K562 (cell line): Measurements from ENCODE around the gene NKX2-1. TPM values are rescaled to one million over a fixed set of nuclear protein-coding genes. Genes with fewer than 3 reads are reported as not detected.

Source experiments
- ATAC-seq: fragments of 200-7000 bp; cut with Tn5 transposase; 3 replicates; pipeline ENCODE4 v1.9.1; 2020; ENCODE audit warnings: moderate library complexity
- BruUV-seq: library from RNA; stranded (reverse); fragments of 400-500 nt; replicated peaks from 2 replicates; lab custom pipeline; 2021; lab: Mats Ljungman, UMichigan
- CTCF ChIA-PET: fragments of 300-600 bp; formaldehyde crosslinking; extraction: SDS; loops from one replicate; lab custom pipeline; 2021; ENCODE audit warnings: low intra/inter-chr PET ratio; lab: Yijun Ruan, JAX
- POLR2A ChIA-PET: fragments of 300-600, 350-650 bp; sonication (Branson Sonifier 250); formaldehyde crosslinking; extraction: SDS; loops from one replicate; lab custom pipeline; 2021; ENCODE audit warnings: antibody characterized with exemption, inconsistent platforms; lab: Yijun Ruan, JAX
- DNase-seq, 4 experiments: peaks; one replicate each; pipeline versions ENCODE4 v3.0.0 to v3.0.0-alpha.2; 2011 to 2018; ENCODE audit warnings: low spot score in 3 of 4, mixed read lengths in 3 of 4; ENCODE audit errors: extremely low read depth in 1 of 4
- FAIRE-seq: peaks from 2 replicates; lab custom pipeline; 2011; peaks lifted over from hg19 to GRCh38; lab: Jason Lieb, UNC
- H2AFZ ChIP-seq: 2 replicates; pipeline ENCODE4 v1.6.0; 2011; ENCODE audit warnings: low read depth, low read length, control low read depth, inconsistent platforms
- H3K27ac ChIP-seq: fragments of 200-600 bp; 3 replicates; pipeline ENCODE4 v1.8.0; 2011; ENCODE audit warnings: low read depth, mild to moderate bottlenecking, control low read depth, inconsistent platforms, low read length, moderate library complexity, mixed read lengths; ENCODE audit errors: extremely low read depth
- H3K27me3 ChIP-seq, 2 experiments: fragments of 300-600 bp in 1 of 2; 2 replicates in 1 of 2; 3 replicates in 1 of 2; pipeline versions ENCODE4 v1.6.0 to v1.8.0; 2011; ENCODE audit warnings: inconsistent platforms in 2 of 2, low read length in 2 of 2, mild to moderate bottlenecking in 1 of 2, mixed read lengths in 1 of 2, moderate library complexity in 1 of 2; ENCODE audit not compliant: control insufficient read depth in 2 of 2, insufficient read depth in 2 of 2
- H3K36me3 ChIP-seq: fragments of 300-600 bp; 3 replicates; pipeline ENCODE4 v1.8.0; 2011; ENCODE audit warnings: mild to moderate bottlenecking, low read length, inconsistent platforms; ENCODE audit not compliant: control insufficient read depth, insufficient read depth
- H3K4me1 ChIP-seq, 2 experiments: fragments of 200-600 bp in 1 of 2; replicated peaks in 1 of 2; 2 replicates in 1 of 2; 3 replicates in 1 of 2; pipeline versions ENCODE4 v1.5.1 to v1.8.0; 2011; ENCODE audit warnings: inconsistent platforms in 2 of 2, low read length in 2 of 2, mild to moderate bottlenecking in 1 of 2, mixed read lengths in 1 of 2, moderate library complexity in 1 of 2; ENCODE audit not compliant: control insufficient read depth in 2 of 2, insufficient read depth in 2 of 2
- H3K4me2 ChIP-seq: 2 replicates; pipeline ENCODE4 v1.6.1; 2011; ENCODE audit warnings: low read length, control low read depth, inconsistent platforms, mixed read lengths; ENCODE audit not compliant: insufficient read depth
- H3K4me3 ChIP-seq: fragments of 200-600 bp; sonication (generic), shearing (Covaris generic); 2 replicates; pipeline ENCODE4 v1.5.1; 2016; ENCODE audit warnings: control low read depth, inconsistent platforms
- H3K79me2 ChIP-seq: fragments of 200-600 bp; 3 replicates; pipeline ENCODE4 v1.8.0; 2011; ENCODE audit warnings: low read length, inconsistent platforms; ENCODE audit not compliant: control insufficient read depth, insufficient read depth
- H3K9ac ChIP-seq, 2 experiments: 2 replicates each; pipeline versions ENCODE4 v1.6.0 to v1.6.1; 2011; ENCODE audit warnings: low read depth in 2 of 2, low read length in 2 of 2, control low read depth in 1 of 2, inconsistent platforms in 1 of 2, mild to moderate bottlenecking in 1 of 2, mixed read lengths in 1 of 2; ENCODE audit not compliant: insufficient read depth in 1 of 2
- H3K9me1 ChIP-seq: one replicate; pipeline ENCODE4 v1.6.0; 2011; ENCODE audit warnings: inconsistent platforms, mild to moderate bottlenecking, low read length, moderate library complexity; ENCODE audit not compliant: control insufficient read depth, insufficient read depth
- H3K9me3 ChIP-seq: replicated peaks from 2 replicates; pipeline ENCODE4 v1.5.1; 2011; ENCODE audit warnings: low read depth, low read length, inconsistent platforms; ENCODE audit not compliant: control insufficient read depth, insufficient read depth
- H4K20me1 ChIP-seq: replicated peaks from 2 replicates; pipeline ENCODE4 v1.6.1; 2011; ENCODE audit warnings: low read length, inconsistent platforms, mixed read lengths; ENCODE audit not compliant: control insufficient read depth, insufficient read depth
- E2F3 ChIP-seq: fragments of 250-450 bp; sonication (Bioruptor Pico); IDR thresholded peaks from 2 replicates; pipeline ENCODE4 v1.4.0; 2020; ENCODE audit warnings: mild to moderate bottlenecking
- ELF1 ChIP-seq: fragments of 200-800 bp; sonication (Bioruptor generic); IDR thresholded peaks from 2 replicates; pipeline ENCODE4 v1.6.1; 2016; ENCODE audit warnings: missing genetic modification characterization, missing compliant biosample characterization
- ETV6 ChIP-seq, 3 experiments: fragments of 150-350 bp in 1 of 3; sonication (generic) in 1 of 3; formaldehyde crosslinking in 1 of 3; IDR thresholded peaks; 2 replicates each; pipeline versions ENCODE4 v1.6.1 to v1.8.0; 2014 to 2022; ENCODE audit warnings: borderline replicate concordance in 2 of 3, low read depth in 2 of 3, antibody characterized with exemption in 1 of 3, low read length in 1 of 3, mild to moderate bottlenecking in 1 of 3, missing genetic modification reagents in 1 of 3
- MAFK ChIP-seq: IDR thresholded peaks from 2 replicates; pipeline ENCODE4 v1.6.1; 2011; ENCODE audit warnings: low read length, improper control_type of control experiment
- MECOM ChIP-seq: fragments of 250-450 bp; sonication (Bioruptor Pico); IDR thresholded peaks from 2 replicates; pipeline ENCODE4 v1.8.0; 2022; ENCODE audit warnings: inconsistent platforms
- PHF20 ChIP-seq: fragments of 450-650 bp; IDR thresholded peaks from 2 replicates; pipeline ENCODE4 v1.6.1; 2018; ENCODE audit not compliant: partially characterized antibody
- RHOXF2B ChIP-seq: fragments of 250-450 bp; sonication (Bioruptor Pico); conservative IDR thresholded peaks from 2 replicates; pipeline ENCODE4 v1.5.1; 2021
- SRSF7 ChIP-seq: fragments of 200-400 bp; formaldehyde crosslinking; optimal IDR thresholded peaks from 2 replicates; pipeline ENCODE3; 2017; ENCODE audit warnings: mild to moderate bottlenecking, low read depth, low read length
- ZC3H11A ChIP-seq: IDR thresholded peaks from 2 replicates; pipeline ENCODE4 v1.6.1; 2012; ENCODE audit warnings: low read depth, low read length, improper control_type of control experiment
- ZNF121 ChIP-seq: sonication (generic); formaldehyde crosslinking; conservative IDR thresholded peaks from 2 replicates; pipeline ENCODE4 v1.8.0; 2022; ENCODE audit warnings: missing genetic modification reagents
- ZNF445 ChIP-seq: fragments of 250-450 bp; sonication (Bioruptor Pico); IDR thresholded peaks from 2 replicates; pipeline ENCODE4 v1.4.0; 2020; ENCODE audit warnings: low read depth, mild to moderate bottlenecking, moderate library complexity
- ZNF76 ChIP-seq: fragments of 250-450 bp; sonication (Bioruptor Pico); IDR thresholded peaks from 2 replicates; pipeline ENCODE4 v1.4.0; 2020; ENCODE audit warnings: mild to moderate bottlenecking, moderate library complexity, borderline replicate concordance
- ZNF764 ChIP-seq: fragments of 250-450 bp; sonication (Bioruptor Pico); IDR thresholded peaks from 2 replicates; pipeline ENCODE4 v1.4.0; 2020; ENCODE audit warnings: low read depth, mild to moderate bottlenecking, moderate library complexity
- WGBS: fragments of 100-300 bp; shearing (Covaris generic); methylation state at CpG from one replicate; pipeline ENCODE4 v1.1.6; 2016; ENCODE audit warnings: low coverage, mixed read lengths; ENCODE audit not compliant: insufficient coverage; ENCODE audit errors: missing lambda C conversion rate; 5-methylcytosine and 5-hydroxymethylcytosine counted together
- in situ Hi-C: fragments of 300-500 bp; cut with MboI; formaldehyde crosslinking; loops from 4 replicates; pipeline ENCODE4 v1.15.0; 2018; ENCODE audit warnings: inconsistent platforms, mixed read lengths
- intact Hi-C: fragments of 100-400 bp; cut with micrococcal nuclease; formaldehyde crosslinking; loops from 2 replicates; pipeline ENCODE4 v1.14.2; 2022
- polyA plus RNA-seq, 8 experiments: library from polyadenylated mRNA; depleted of rRNA in 4 of 8; stranded (reverse) in 5 of 8; unstranded in 3 of 8; fragments of >200 nt; fragmentation: Nextera tagmentation in 2 of 8; fragmentation: Illumina TruSeq in 1 of 8; extraction: Ambion mirVana in 2 of 8; extraction: Trizol in 1 of 8; gene quantifications; 2 replicates each; pipeline versions ENCODE4 v1.2.1 to v1.2.3, GENCODE V29; 2011 to 2014; ENCODE audit warnings: inconsistent platforms in 1 of 8, missing spikeins in 1 of 8
- total RNA-seq, 7 experiments: library from RNA; depleted of rRNA in 6 of 7; stranded (reverse); fragments of >200 nt in 6 of 7; fragmentation: Illumina TruSeq in 2 of 7; extraction: Trizol in 2 of 7; gene quantifications; 2 replicates each; pipeline versions ENCODE4 v1.2.1 to v1.2.3, GENCODE V29; 2011 to 2021; ENCODE audit warnings: low replicate concordance in 1 of 7
- TF ChIP-seq, protein P1 (sequence below): sonication (generic); formaldehyde crosslinking; IDR thresholded peaks from 2 replicates; pipeline ENCODE4 v1.8.1; 2023; ENCODE audit warnings: mild to moderate bottlenecking, missing genetic modification reagents, moderate library complexity
- TF ChIP-seq, protein P2 (sequence below): fragments of 200-800 bp; sonication (Bioruptor generic); IDR thresholded peaks from 2 replicates; pipeline ENCODE4 v1.6.1; 2016; ENCODE audit warnings: missing genetic modification characterization, missing compliant biosample characterization

The NKX2-1 gene
- total and polyA plus RNA-seq, 9 of the 15 experiments (the other 6 are each of a cell fraction or from before 2014, with no cell fraction given): 0.11 TPM; not detected in 8

DNA sequence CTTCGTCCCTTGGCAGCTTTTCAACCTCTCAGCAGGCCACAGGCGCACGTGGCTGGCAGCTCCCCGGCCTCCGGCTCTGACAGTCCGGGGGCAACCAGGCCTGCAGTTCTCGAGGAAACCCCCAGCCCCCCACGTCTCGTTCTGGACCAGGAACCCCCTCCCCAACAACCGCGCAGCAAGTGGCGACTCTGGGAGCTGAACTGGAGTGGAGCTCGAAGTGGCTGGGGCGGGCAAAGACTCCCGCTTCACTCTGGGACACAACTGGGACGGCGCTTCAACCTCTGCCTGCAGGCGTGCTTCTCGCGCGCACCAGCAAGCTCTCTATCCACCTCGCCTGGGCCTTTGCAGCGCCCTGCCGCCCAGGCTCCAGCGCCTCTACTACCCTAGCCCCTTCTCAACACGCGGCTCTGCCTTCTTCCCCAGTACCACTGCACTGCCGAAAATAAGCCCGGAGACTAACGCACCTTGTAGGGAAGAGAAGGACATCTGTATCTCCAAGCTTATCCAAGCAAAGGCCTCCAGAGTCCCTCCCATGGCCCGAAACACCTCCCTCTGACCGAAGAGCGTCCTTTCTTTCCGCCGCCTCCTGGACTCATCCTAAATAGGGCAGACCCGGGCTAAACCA lies 2.4 kb upstream of the NKX2-1 start:
- Histone ChIP-seq H3K9me1 (no peaks in the 10 kb centered on the region), H3K4me3 (no peak overlapping the region), H3K27ac (no peak overlapping the region), H3K9ac (no peak overlapping the region), H4K20me1 (no peaks in the 10 kb centered on the region), H3K4me2 (no peak overlapping the region), H3K4me1 (peaks cover 0 to 31% of the 10 kb centered on the region in 2 experiments; a peak in 2 of 5 replicates), H3K36me3 (no peaks in the 10 kb centered on the region), H3K79me2 (no peaks in the 10 kb centered on the region), H3K27me3 (peaks cover 6 to 56% of the 10 kb centered on the region in 2 experiments; a peak in 4 of 5 replicates), H3K9me3 (no peaks in the 10 kb centered on the region), H2AFZ (no peak overlapping the region)
- FAIRE-seq (no peak), DNase-seq (no peak), ATAC-seq (no peak)
- no TSS peak for BruUV-seq
- TF ChIP-seq SRSF7 (no peak), RHOXF2B (no peak), ZC3H11A (no peak), ELF1 (tag) (no peak), ETV6 (IDR thresholded peaks at IDR 0.05; ENCODE audit: borderline replicate concordance in 1 of 2, low read depth in 2 of 2, low read length in 1 of 2) (no peak), ETV6 (CRISPR knock-in tag; IDR thresholded peaks at IDR 0.05; ENCODE audit: borderline replicate concordance) (no peak), MAFK (no peak), PHF20 (no peak), ZNF76 (CRISPR knock-in tag) (no peak), ZNF121 (CRISPR knock-in tag) (no peak), MECOM (no peak), ZNF764 (CRISPR knock-in tag) (no peak), ZNF445 (CRISPR knock-in tag) (no peak), E2F3 (CRISPR knock-in tag) (no peak)
- TF ChIP-seq, protein P1, sequence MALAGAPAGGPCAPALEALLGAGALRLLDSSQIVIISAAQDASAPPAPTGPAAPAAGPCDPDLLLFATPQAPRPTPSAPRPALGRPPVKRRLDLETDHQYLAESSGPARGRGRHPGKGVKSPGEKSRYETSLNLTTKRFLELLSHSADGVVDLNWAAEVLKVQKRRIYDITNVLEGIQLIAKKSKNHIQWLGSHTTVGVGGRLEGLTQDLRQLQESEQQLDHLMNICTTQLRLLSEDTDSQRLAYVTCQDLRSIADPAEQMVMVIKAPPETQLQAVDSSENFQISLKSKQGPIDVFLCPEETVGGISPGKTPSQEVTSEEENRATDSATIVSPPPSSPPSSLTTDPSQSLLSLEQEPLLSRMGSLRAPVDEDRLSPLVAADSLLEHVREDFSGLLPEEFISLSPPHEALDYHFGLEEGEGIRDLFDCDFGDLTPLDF (CRISPR knock-in tag): no peak
- TF ChIP-seq, protein P2, sequence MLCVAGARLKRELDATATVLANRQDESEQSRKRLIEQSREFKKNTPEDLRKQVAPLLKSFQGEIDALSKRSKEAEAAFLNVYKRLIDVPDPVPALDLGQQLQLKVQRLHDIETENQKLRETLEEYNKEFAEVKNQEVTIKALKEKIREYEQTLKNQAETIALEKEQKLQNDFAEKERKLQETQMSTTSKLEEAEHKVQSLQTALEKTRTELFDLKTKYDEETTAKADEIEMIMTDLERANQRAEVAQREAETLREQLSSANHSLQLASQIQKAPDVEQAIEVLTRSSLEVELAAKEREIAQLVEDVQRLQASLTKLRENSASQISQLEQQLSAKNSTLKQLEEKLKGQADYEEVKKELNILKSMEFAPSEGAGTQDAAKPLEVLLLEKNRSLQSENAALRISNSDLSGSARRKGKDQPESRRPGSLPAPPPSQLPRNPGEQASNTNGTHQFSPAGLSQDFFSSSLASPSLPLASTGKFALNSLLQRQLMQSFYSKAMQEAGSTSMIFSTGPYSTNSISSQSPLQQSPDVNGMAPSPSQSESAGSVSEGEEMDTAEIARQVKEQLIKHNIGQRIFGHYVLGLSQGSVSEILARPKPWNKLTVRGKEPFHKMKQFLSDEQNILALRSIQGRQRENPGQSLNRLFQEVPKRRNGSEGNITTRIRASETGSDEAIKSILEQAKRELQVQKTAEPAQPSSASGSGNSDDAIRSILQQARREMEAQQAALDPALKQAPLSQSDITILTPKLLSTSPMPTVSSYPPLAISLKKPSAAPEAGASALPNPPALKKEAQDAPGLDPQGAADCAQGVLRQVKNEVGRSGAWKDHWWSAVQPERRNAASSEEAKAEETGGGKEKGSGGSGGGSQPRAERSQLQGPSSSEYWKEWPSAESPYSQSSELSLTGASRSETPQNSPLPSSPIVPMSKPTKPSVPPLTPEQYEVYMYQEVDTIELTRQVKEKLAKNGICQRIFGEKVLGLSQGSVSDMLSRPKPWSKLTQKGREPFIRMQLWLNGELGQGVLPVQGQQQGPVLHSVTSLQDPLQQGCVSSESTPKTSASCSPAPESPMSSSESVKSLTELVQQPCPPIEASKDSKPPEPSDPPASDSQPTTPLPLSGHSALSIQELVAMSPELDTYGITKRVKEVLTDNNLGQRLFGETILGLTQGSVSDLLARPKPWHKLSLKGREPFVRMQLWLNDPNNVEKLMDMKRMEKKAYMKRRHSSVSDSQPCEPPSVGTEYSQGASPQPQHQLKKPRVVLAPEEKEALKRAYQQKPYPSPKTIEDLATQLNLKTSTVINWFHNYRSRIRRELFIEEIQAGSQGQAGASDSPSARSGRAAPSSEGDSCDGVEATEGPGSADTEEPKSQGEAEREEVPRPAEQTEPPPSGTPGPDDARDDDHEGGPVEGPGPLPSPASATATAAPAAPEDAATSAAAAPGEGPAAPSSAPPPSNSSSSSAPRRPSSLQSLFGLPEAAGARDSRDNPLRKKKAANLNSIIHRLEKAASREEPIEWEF (CRISPR knock-in tag): no peak
- CTCF ChIA-PET: no interaction called here
- WGBS: 14% methylated on average over 10 of the region's 36 CpGs
- in situ Hi-C loops (no loop called here), intact Hi-C loops (no loop called here)
- POLR2A ChIA-PET: no interaction called here
